GM23248 (cell line): ENCODE measurements around the gene SUSD6. TPM values are rescaled to one million over a fixed set of nuclear protein-coding genes. Genes with fewer than 3 reads are reported as not detected.
A peak's percentile ranks its signal among the peaks of the same experiment; 100 is the strongest.

Source experiments
- DNase-seq: peaks from one replicate; pipeline ENCODE4 v3.0.0-alpha.2; 2015
- H2AFZ ChIP-seq: fragments of 200-600 bp; sonication (generic); 2 replicates; pipeline ENCODE4 v1.6.1; 2016; ENCODE audit warnings: antibody characterized with exemption
- H3F3A ChIP-seq: fragments of 200-600 bp; sonication (generic); 2 replicates; pipeline ENCODE4 v1.6.1; 2016; ENCODE audit warnings: mild to moderate bottlenecking, antibody characterized with exemption, mixed run types; ENCODE audit not compliant: insufficient read depth
- H3K27ac ChIP-seq: fragments of 200-600 bp; sonication (generic); 2 replicates; pipeline ENCODE4 v1.5.1; 2016; ENCODE audit warnings: mild to moderate bottlenecking
- H3K27me3 ChIP-seq: fragments of 200-600 bp; sonication (generic); replicated peaks from 2 replicates; pipeline ENCODE4 v1.6.1; 2016; ENCODE audit warnings: mild to moderate bottlenecking; ENCODE audit not compliant: insufficient read depth
- H3K36me3 ChIP-seq: fragments of 200-600 bp; sonication (generic); 2 replicates; pipeline ENCODE4 v1.6.1; 2016; ENCODE audit warnings: low read depth, mild to moderate bottlenecking
- H3K4me1 ChIP-seq: fragments of 200-600 bp; sonication (generic); 2 replicates; pipeline ENCODE4 v1.6.1; 2016; ENCODE audit warnings: mild to moderate bottlenecking; ENCODE audit not compliant: insufficient read depth
- H3K4me2 ChIP-seq: fragments of 200-600 bp; sonication (generic); one replicate; pipeline ENCODE4 v1.6.1; 2016; ENCODE audit warnings: mild to moderate bottlenecking; ENCODE audit not compliant: unreplicated experiment
- H3K4me3 ChIP-seq: fragments of 200-600 bp; sonication (generic); 2 replicates; pipeline ENCODE4 v1.5.1; 2016; ENCODE audit warnings: mild to moderate bottlenecking
- H3K79me2 ChIP-seq: fragments of 200-600 bp; sonication (generic); 2 replicates; pipeline ENCODE4 v1.6.1; 2016; ENCODE audit warnings: mild to moderate bottlenecking; ENCODE audit not compliant: insufficient read depth
- H3K9ac ChIP-seq: fragments of 200-600 bp; sonication (generic); 2 replicates; pipeline ENCODE4 v1.6.1; 2016; ENCODE audit warnings: mild to moderate bottlenecking
- H3K9me2 ChIP-seq: fragments of 200-600 bp; sonication (generic); 2 replicates; pipeline ENCODE4 v1.6.1; 2016; ENCODE audit warnings: mixed run types, mild to moderate bottlenecking, moderate library complexity; ENCODE audit not compliant: insufficient read depth
- H3K9me3 ChIP-seq: fragments of 200-600 bp; sonication (generic); one replicate; pipeline ENCODE4 v1.6.1; 2017; ENCODE audit warnings: low read depth
- H4K20me1 ChIP-seq: fragments of 200-600 bp; sonication (generic); 2 replicates; pipeline ENCODE4 v1.6.0; 2016; ENCODE audit not compliant: insufficient read depth
- EZH2 ChIP-seq: fragments of 200-600 bp; sonication (generic); IDR thresholded peaks from 2 replicates; pipeline ENCODE4 v1.6.1; 2018; ENCODE audit warnings: antibody characterized with exemption, mild to moderate bottlenecking; ENCODE audit not compliant: insufficient read depth, poor library complexity, severe bottlenecking
- EZH2phosphoT487 ChIP-seq: fragments of 200-600 bp; sonication (generic); IDR thresholded peaks from 2 replicates; pipeline ENCODE4 v1.6.1; 2018; ENCODE audit warnings: antibody characterized with exemption, moderate library complexity, mild to moderate bottlenecking, low read depth; ENCODE audit not compliant: insufficient read depth
- WGBS, 2 experiments: methylation state at CpG; one replicate each; pipeline ENCODE4 v1.1.6; 2015 to 2017; ENCODE audit warnings: low lambda C conversion rate in 2 of 2, low coverage in 1 of 2; ENCODE audit errors: missing lambda C conversion rate in 2 of 2; 5-methylcytosine and 5-hydroxymethylcytosine counted together
- in situ Hi-C: fragments of 300-500 bp; cut with MboI; formaldehyde crosslinking; loops from 2 replicates; pipeline ENCODE4 v1.15.0; 2020
- polyA plus RNA-seq: library from polyadenylated mRNA; unstranded; fragments of >200 nt; fragmentation: Nextera tagmentation; extraction: Ambion mirVana; gene quantifications from 2 replicates; pipeline ENCODE4 v1.2.1, GENCODE V29; 2016
- total RNA-seq: library from RNA; depleted of rRNA; stranded (reverse); fragments of >200 nt; shearing (Covaris generic); gene quantifications from 2 replicates; pipeline ENCODE4 v1.2.3, GENCODE V29; 2014

The SUSD6 gene
- total and polyA plus RNA-seq, 2 experiments from 2014 or later, result 12.2 to 24.1 TPM

DNA sequence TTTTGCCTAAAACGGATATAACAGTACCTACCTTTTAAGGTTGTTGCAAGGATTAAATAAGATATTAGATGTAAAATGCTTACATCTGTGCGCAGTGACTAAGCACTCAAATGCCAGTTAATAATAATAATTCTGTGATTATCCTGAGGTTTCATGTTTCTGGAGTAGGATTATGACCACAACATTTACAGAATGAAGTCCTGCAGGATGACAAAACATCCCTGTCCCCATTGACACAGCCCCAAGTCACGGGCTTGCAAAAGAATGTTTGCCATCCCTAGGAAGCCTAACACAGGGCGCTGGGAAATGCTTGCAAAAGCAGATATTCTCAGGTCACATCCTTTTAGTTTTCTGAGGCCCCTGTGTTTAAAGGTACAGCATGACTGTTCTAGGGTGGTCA, 20.1 kb downstream of the SUSD6 start:
- peak; percentile 60 for DNase-seq

DNA sequence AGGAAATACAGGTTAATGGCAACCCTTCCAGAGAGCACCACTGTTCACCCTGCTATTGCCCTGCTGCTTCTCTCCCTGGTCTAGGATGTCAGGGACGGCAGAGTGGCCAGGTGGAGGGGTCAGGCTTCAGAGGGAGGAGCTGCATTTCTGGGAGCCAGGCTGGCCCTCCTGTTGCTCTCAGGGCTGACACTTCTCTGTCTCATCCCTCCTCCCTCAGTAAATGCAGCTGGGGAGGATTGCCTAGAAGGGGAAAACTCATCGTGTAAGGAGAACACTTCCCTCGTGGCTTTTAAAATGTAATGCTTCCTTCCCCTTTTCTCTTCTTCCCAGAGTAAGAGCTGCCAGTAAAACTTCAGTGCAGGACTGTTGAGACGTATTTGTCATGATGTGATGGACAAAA, 20.8 kb downstream of the SUSD6 start:
- Histone ChIP-seq H3K79me2 (peaks cover 100% of the 10 kb centered on the region), H3K9ac (no peak overlapping the region), H4K20me1 (peaks cover 26% of the 10 kb centered on the region; the same call in 1 of the 2 replicates), H3K36me3 (no peaks in the 10 kb centered on the region), H3F3A (peaks cover 8% of the 10 kb centered on the region; the same call in 1 of the 2 replicates), H2AFZ (no peak overlapping the region), H3K27ac (peak overlapping the region; percentile 13; the same call in 1 of the 2 replicates), H3K4me3 (no peak overlapping the region), H3K9me3 (no peaks in the 10 kb centered on the region), H3K27me3 (no peaks in the 10 kb centered on the region), H3K9me2 (no peaks in the 10 kb centered on the region), H3K4me1 (peaks cover 40% of the 10 kb centered on the region), H3K4me2 (peak overlapping the region; percentile 13)
- 58 to 64% methylated on average over 4 of the region's 4 CpGs for WGBS, 2 experiments
- TF ChIP-seq EZH2, result no peak
- DNase-seq, result peak; percentile 23
- in situ Hi-C loops, result no loop called here

More for the DNA sequence above, 20.1 kb downstream of the SUSD6 start:
- H3K36me3 ChIP-seq, result no peaks in the 10 kb centered on the region
- H3K9me2 ChIP-seq, result no peaks in the 10 kb centered on the region
- H4K20me1 ChIP-seq, result peaks cover 31% of the 10 kb centered on the region; the same call in 1 of the 2 replicates
- H3K9ac ChIP-seq, result no peak overlapping the region
- H3K27me3 ChIP-seq, result no peaks in the 10 kb centered on the region
- H3K4me1 ChIP-seq, result peaks cover 38% of the 10 kb centered on the region
- peaks cover 8% of the 10 kb centered on the region; the same call in 1 of the 2 replicates for H3F3A ChIP-seq
- no peaks in the 10 kb centered on the region for H3K9me3 ChIP-seq
- H3K4me3 ChIP-seq, result no peak overlapping the region
- H3K79me2 ChIP-seq, result peaks cover 100% of the 10 kb centered on the region
- in situ Hi-C loops, result no loop called here
- TF ChIP-seq EZH2 (no peak), EZH2phosphoT487 (no peak)
- H2AFZ ChIP-seq, result no peak overlapping the region
- WGBS, 2 experiments, result 57 to 62% methylated on average over 4 of the region's 4 CpGs
- peak overlapping the region; percentile 13 for H3K27ac ChIP-seq
- peak overlapping the region; percentile 13 for H3K4me2 ChIP-seq

DNA sequence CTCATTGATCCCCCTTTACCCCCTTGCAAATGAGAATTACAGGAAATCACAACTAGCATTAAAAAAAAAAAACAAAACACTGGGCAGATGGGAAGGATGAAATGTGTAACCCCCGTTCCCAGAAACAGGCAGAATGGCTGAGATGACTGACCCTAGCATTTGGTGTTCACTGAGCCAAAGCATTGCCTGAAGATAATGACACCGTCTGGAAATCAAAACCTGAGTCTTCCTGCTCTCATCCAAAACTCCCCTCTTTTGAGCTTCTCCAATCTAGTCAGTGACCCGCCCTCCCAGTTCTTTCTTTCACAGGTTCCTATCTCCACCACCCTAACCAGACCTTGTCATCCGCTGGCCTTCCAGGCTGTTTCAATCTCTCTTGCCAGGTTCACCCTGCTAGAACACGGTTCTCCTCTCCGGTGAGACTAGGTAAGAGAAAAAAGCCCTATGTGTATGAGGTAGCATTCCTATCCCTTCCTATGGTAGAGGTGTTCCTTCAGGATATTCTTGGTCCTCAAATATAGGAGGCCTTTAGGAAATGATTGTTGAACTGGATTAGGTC, 21.3 kb downstream of the SUSD6 start:
- H2AFZ ChIP-seq, result no peak overlapping the region
- no peaks in the 10 kb centered on the region for H3K36me3 ChIP-seq
- TF ChIP-seq EZH2phosphoT487 (no peak), EZH2 (no peak)
- H3K4me3 ChIP-seq, result no peak overlapping the region
- peaks cover 100% of the 10 kb centered on the region for H3K79me2 ChIP-seq
- WGBS, 2 experiments, result 91 to 94% methylated on average over 6 of the region's 6 CpGs
- DNase-seq, result no peak
- no peaks in the 10 kb centered on the region for H3K9me3 ChIP-seq
- H3K4me2 ChIP-seq, result no peak overlapping the region
- H3F3A ChIP-seq, result peaks cover 8% of the 10 kb centered on the region; the same call in 1 of the 2 replicates
- peaks cover 40% of the 10 kb centered on the region for H3K4me1 ChIP-seq
- peak overlapping the region; percentile 13; the same call in 1 of the 2 replicates for H3K27ac ChIP-seq
- H3K27me3 ChIP-seq, result no peaks in the 10 kb centered on the region
- H3K9me2 ChIP-seq, result no peaks in the 10 kb centered on the region
- H3K9ac ChIP-seq, result no peak overlapping the region
- H4K20me1 ChIP-seq, result peaks cover 25% of the 10 kb centered on the region; the same call in 1 of the 2 replicates
- in situ Hi-C loops, result no loop called here

DNA sequence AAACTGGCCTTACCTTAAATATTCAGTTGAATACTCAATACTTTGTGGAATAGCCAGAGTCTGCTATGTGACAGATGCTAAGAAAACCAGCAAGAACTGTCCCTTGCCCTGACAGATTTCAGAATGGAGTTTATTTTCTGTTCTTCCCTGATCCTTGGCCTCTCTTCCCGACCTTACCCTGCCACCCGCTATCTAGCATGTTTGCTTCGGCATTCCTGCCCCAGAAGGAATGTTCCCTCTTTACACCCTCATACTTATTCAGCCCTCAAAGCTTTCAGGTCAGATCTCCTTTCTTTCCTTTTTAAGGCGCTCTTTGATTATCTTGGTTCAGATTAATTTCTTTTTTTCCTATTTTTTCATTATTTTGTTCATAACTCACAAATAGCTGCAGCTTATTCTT, 21.8 kb downstream of the SUSD6 start:
- Histone ChIP-seq H3K4me3 (no peak overlapping the region), H3K27me3 (no peaks in the 10 kb centered on the region), H3K9me2 (no peaks in the 10 kb centered on the region), H3K9me3 (no peaks in the 10 kb centered on the region), H3K4me2 (no peak overlapping the region), H3K9ac (no peak overlapping the region), H3K36me3 (no peaks in the 10 kb centered on the region), H2AFZ (no peak overlapping the region), H3K4me1 (peaks cover 45% of the 10 kb centered on the region), H3K27ac (no peak overlapping the region), H4K20me1 (peaks cover 25% of the 10 kb centered on the region; the same call in 1 of the 2 replicates), H3K79me2 (peaks cover 100% of the 10 kb centered on the region), H3F3A (peaks cover 8% of the 10 kb centered on the region; the same call in 1 of the 2 replicates)
- TF ChIP-seq EZH2phosphoT487, result no peak
- TF ChIP-seq EZH2, result no peak
- WGBS, 2 experiments, result 45 to 49% methylated on average over 4 of the region's 4 CpGs
- in situ Hi-C loops, result no loop called here
- DNase-seq, result no peak
